GM18508 (cell line): ENCODE measurements around the gene HOXC6.

Experiments
- ATAC-seq: cut with Tn5 transposase; IDR thresholded peaks from one replicate; pipeline ENCODE4 v1.9.1; 2021; ENCODE audit warnings: moderate number of reproducible peaks; ENCODE audit not compliant: insufficient read depth, unreplicated experiment

HOXC6 gene

DNA sequence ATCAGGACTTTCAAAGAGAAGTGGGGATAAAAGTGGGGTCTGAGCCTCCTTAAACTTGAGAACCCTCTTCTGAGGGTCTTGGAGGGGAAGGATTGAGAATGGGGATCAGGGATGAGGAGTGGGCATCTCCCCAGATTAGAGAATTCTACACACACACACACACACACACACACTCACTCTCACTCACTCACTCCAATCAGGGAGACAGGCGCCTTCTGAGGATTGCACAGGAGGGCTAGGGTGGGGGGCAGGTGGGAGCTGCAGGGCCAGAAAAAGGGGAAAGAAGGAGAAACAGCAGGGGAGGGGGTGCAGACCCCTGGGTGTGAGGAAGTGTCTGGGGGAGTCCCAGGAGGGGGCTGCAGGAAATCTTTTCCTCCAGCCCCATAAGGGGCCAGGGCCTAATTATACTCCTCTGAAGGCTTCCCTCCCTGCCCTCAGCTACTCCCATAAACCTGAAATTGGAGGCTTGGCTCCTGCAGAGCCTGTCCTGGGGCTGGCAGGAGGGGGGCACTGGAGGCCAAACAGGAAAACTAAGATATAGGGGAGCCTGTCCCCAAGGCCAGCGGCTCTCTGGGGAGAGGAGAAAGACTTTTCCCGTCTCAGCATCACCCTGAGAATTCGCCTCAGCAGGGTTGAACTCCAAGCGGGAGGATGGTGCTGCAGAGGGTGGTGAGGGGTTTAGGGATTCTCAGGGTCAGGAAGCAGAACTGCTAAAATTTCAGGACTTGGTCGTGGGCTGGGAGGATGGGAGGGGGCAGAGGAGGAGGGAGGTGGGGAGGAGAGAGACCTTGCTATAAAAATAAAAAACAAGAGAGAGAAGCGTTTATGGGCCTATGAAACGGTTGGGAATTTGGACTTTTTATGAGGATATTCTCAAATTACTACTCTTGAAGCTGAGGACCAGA is 26.7 kb upstream of the HOXC6 start:
- no peak for ATAC-seq

DNA sequence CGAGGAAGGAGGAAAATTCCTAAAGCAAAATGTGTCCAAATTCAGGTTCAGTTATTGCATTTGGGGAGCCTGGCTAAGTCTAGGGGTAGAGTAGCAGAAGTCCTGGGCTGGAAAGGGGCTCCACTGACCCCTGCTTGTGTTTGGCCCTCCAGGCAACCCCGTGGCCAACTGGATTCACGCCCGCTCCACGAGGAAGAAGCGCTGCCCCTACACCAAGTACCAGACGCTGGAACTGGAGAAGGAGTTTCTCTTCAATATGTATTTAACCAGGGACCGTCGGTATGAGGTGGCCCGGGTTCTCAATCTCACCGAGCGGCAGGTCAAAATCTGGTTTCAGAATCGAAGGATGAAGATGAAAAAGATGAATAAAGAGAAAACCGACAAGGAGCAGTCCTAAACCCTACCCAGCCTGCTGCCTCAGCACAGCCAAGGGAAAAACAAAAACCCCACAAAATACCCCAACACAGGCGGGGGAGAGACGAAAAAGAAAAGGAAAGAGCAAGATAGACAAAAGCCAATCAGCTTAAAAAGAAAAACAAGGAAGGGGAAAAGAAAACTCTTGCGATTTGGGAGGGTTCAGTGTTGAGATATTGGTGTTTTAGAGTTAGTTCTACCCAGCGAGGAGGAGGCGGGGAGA is 25.8 kb upstream of the HOXC6 start:
- ATAC-seq: no peak

GRCh38 chr12:54002915-54003389 is 25.3 kb upstream of the HOXC6 start:
- ATAC-seq: no peak

- no peak for ATAC-seq
Measured at GRCh38 chr12:54003625-54004024, 24.6 kb upstream of the HOXC6 start.

- no peak for ATAC-seq
Measured at GRCh38 chr12:54004063-54004840, 24.0 kb upstream of the HOXC6 start.

GRCh38 chr12:54004841-54005530 is 23.3 kb upstream of the HOXC6 start:
- ATAC-seq: no peak

- no peak for ATAC-seq
Measured at GRCh38 chr12:54005531-54005852, 22.7 kb upstream of the HOXC6 start.

DNA sequence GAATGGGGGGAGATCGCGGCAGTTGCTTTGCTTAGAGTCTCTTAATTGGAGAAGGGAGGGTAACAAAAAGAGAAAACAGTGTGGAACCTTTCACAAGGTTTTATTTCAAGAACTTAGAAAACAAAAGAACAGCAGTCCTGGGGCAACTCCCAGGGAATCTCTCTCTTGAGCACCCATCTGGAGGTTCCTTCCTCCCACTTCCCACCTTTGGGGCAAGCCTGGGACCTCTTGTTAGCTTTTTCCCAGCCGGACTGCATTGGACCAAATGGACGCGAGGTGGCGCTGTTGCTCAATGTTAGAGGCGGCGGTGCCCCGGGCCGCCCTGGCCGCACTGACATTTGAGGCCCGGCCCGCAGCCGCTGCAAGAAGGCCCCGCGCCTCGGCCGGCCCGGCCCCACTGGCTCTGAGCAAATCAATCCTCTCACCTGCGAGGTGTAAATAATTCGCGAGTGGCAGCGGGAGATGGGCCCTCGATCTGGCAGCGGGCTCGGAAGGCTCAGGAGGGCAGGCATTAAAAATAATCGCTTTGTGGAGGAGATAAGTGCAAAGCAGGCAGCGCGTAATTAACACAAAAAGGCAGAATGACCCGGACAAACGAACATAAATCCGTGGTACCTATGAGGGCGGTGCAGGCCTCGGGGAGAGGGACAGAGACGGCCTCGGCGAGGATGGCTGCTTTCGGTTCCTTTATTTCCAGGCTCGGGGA is 22.2 kb upstream of the HOXC6 start:
- ATAC-seq: no peak

GRCh38 chr12:54006559-54007220 is 21.6 kb upstream of the HOXC6 start:
- ATAC-seq: no peak

DNA sequence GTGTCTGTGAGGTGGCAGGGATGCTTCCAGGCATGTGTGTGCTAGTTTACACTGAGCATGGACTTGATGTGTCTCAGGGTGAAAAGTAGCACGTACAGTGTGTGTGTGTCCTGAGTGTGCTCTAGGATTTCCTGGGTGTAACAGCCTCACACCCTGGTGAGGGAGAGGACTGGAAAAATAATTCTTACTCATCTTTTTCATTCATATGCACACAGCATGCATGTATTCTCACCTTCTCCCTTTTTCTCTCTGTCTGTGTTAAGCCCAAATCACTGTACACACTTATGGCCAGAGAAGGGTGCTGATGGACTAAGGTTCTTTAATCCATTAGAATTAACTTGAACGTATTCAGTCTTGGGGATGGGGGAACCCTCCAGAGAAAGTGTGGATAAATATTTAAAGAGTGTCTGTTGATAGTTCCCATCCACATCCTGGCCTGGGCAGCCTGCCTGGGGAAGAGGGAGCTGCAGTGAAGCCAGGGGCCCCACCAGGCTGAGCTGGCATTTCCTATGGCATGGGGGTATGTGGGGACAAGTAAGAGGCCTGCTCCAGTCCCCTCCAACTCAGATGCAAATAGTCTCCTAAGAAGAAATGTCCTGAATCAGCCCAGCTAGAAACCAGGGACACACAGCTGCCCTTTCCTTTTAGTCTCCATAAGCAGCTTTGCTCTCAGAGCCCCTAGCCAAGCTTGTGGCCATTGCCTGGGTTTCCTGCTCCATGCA is 20.5 kb upstream of the HOXC6 start:
- ATAC-seq: no peak

- ATAC-seq: no peak
Measured at GRCh38 chr12:54008260-54008552, 20.0 kb upstream of the HOXC6 start.

- no peak for ATAC-seq
Measured at GRCh38 chr12:54009171-54010052, 18.8 kb upstream of the HOXC6 start.

- ATAC-seq: no peak
Measured at GRCh38 chr12:54010053-54010971, 17.9 kb upstream of the HOXC6 start.

GRCh38 chr12:54010972-54011664 is 17.1 kb upstream of the HOXC6 start:
- no peak for ATAC-seq

DNA sequence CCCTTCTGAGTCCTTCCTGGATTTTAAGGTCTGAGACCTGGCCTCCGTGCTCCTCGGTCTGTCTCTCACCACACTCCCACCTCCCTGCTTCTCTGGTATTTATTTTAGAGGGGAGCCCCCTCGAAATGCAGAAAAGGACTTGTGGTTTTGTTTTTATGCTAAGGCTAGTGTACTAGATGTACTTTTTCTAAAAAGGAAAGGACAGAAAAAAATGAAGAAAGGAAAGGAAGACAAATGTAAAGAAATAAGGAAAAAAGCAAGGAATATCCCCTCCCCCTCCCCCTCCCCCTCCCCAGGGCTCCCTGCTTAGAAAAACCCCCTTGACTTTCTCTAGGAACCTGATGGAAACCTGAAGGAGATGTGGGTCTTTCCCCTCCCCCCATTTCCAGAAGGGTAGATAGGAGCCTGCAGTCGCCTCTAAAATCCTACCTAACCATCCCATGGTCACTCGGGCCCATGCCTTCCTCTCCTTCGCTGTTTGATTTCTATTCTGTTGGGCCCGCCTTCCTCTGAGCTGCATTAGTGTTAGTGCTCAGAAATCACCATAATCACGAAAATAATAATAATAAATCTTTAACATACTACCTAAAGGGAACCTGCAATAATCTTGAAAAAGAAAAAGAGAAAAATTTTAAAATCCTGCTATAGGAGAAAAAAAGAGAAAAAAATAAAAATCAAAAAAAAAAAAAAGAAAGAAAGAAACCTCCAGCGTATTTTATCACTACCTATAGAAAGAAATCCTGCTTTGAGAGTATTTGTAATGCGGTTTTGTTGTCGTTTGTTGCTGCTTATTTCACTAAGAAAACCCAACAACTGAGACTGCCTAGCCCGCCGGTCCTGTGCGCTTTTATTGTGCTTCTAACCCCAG is 16.3 kb upstream of the HOXC6 start:
- ATAC-seq: no peak
